SJCRH30 (cell line): ENCODE measurements around the gene RNF217. TPM values are rescaled to one million over a fixed set of nuclear protein-coding genes. Genes with fewer than 3 reads are reported as not detected.
A peak's percentile ranks its signal among the peaks of the same experiment; 100 is the strongest.
"Not testable (repeated sequence)": the region's sequence is repeated elsewhere in the genome, so short reads cannot be mapped to it uniquely, and the experiment has no call there.

Experiments used
- DNase-seq, 2 experiments: peaks; one replicate each; pipeline ENCODE4 v3.0.0-alpha.2; 2015 to 2020
- H3K27ac ChIP-seq: fragments of 250-450 bp; sonication (Bioruptor Pico); 2 replicates; pipeline ENCODE4 v1.5.1; 2020; ENCODE audit warnings: mild to moderate bottlenecking, moderate library complexity
- H3K27me3 ChIP-seq: fragments of 250-450 bp; sonication (Bioruptor Pico); 2 replicates; pipeline ENCODE4 v1.5.1; 2020; ENCODE audit warnings: mild to moderate bottlenecking, moderate library complexity
- H3K36me3 ChIP-seq: fragments of 250-450 bp; sonication (Bioruptor Pico); 2 replicates; pipeline ENCODE4 v1.5.1; 2020; ENCODE audit warnings: mild to moderate bottlenecking, moderate library complexity
- H3K4me1 ChIP-seq: fragments of 250-450 bp; sonication (Bioruptor Pico); 2 replicates; pipeline ENCODE4 v1.5.1; 2020; ENCODE audit warnings: mild to moderate bottlenecking, moderate library complexity
- H3K4me3 ChIP-seq: fragments of 250-450 bp; sonication (Bioruptor Pico); 2 replicates; pipeline ENCODE4 v1.5.1; 2020; ENCODE audit warnings: mild to moderate bottlenecking, moderate library complexity
- H3K9me3 ChIP-seq: fragments of 250-450 bp; sonication (Bioruptor Pico); replicated peaks from 2 replicates; pipeline ENCODE4 v1.5.1; 2020; ENCODE audit warnings: mild to moderate bottlenecking, moderate library complexity
- total RNA-seq: library from RNA; depleted of rRNA; stranded (reverse); fragments of >200 nt; shearing (Covaris generic); gene quantifications from 2 replicates; pipeline ENCODE4 v1.2.3, GENCODE V29; 2014; rRNA removed

RNF217 gene
- total RNA-seq, result 11.5 and 16.0 TPM in 2 replicates

GRCh38 chr6:124961777-124962638 is at the start of gene RNF217:
TSS of gene RNF217 (plus strand) at chr6:124962437. CDS start at chr6:124962545, 108 bp downstream.
- peak within 1 kb of the TSS; percentile 73 for H3K27ac ChIP-seq
- H3K36me3 ChIP-seq, result no peaks in the 10 kb centered on the region
- H3K27me3 ChIP-seq, result no peaks in the 10 kb centered on the region
- peak; percentile 66 to 71 for DNase-seq
- peaks cover 15% of the 10 kb centered on the region for H3K4me1 ChIP-seq
- peak within 1 kb of the TSS; percentile 93 for H3K4me3 ChIP-seq
- H3K9me3 ChIP-seq, result no peaks in the 10 kb centered on the region

- Histone ChIP-seq H3K9me3 (no peaks in the 10 kb centered on the region; the same call in 1 of the 2 replicates), H3K27me3 (no peaks in the 10 kb centered on the region), H3K27ac (no peak overlapping the region), H3K4me1 (no peaks in the 10 kb centered on the region), H3K36me3 (no peaks in the 10 kb centered on the region), H3K4me3 (no peak overlapping the region)
- DNase-seq, result no peak
These were observed 49.2 kb upstream of the RNF217 start for GRCh38 chr6:124913056-124913455.

GRCh38 chr6:124917769-124918168 is 44.5 kb upstream of the RNF217 start:
- Histone ChIP-seq H3K36me3 (no peaks in the 10 kb centered on the region), H3K9me3 (peaks cover 2% of the 10 kb centered on the region), H3K27me3 (no peaks in the 10 kb centered on the region), H3K27ac (no peak overlapping the region), H3K4me3 (no peak overlapping the region), H3K4me1 (no peaks in the 10 kb centered on the region)
- DNase-seq, result no peak

- not testable (repeated sequence) for H3K4me3 ChIP-seq, H3K36me3 ChIP-seq, H3K4me1 ChIP-seq, H3K27ac ChIP-seq, H3K27me3 ChIP-seq, H3K9me3 ChIP-seq, DNase-seq
These were observed 42.5 kb upstream of the RNF217 start for GRCh38 chr6:124919703-124920102.

GRCh38 chr6:124924333-124924759 is 37.9 kb upstream of the RNF217 start:
- DNase-seq, result peak in 1 of 2 experiments; percentile 48
- peaks cover 2% of the 10 kb centered on the region; the same call in 1 of the 2 replicates for H3K9me3 ChIP-seq
- H3K4me3 ChIP-seq, result no peak overlapping the region
- H3K27ac ChIP-seq, result no peak overlapping the region
- no peaks in the 10 kb centered on the region for H3K27me3 ChIP-seq
- no peaks in the 10 kb centered on the region for H3K36me3 ChIP-seq
- peaks cover 4% of the 10 kb centered on the region; the same call in 1 of the 2 replicates for H3K4me1 ChIP-seq

- Histone ChIP-seq H3K27me3 (no peaks in the 10 kb centered on the region), H3K9me3 (0 out of 2 replicates have a peak, but pooled peaks cover 2% of the 10 kb centered on the region), H3K27ac (no peak overlapping the region), H3K4me3 (no peak overlapping the region), H3K4me1 (peaks cover 4% of the 10 kb centered on the region; the same call in 1 of the 2 replicates), H3K36me3 (no peaks in the 10 kb centered on the region)
- no peak for DNase-seq
These were observed 35.8 kb upstream of the RNF217 start for GRCh38 chr6:124926435-124926834.

- Histone ChIP-seq H3K4me1 (peaks cover 4% of the 10 kb centered on the region; the same call in 1 of the 2 replicates), H3K36me3 (no peaks in the 10 kb centered on the region), H3K27ac (no peak overlapping the region), H3K9me3 (no peaks in the 10 kb centered on the region), H3K27me3 (no peaks in the 10 kb centered on the region), H3K4me3 (no peak overlapping the region)
- DNase-seq, result peak in 1 of 2 experiments; percentile 22
These were observed 34.4 kb upstream of the RNF217 start for GRCh38 chr6:124927806-124928205.

GRCh38 chr6:124928851-124929250 is 33.4 kb upstream of the RNF217 start:
- H3K27me3 ChIP-seq, result no peaks in the 10 kb centered on the region
- H3K36me3 ChIP-seq, result no peaks in the 10 kb centered on the region
- DNase-seq, result no peak
- H3K4me3 ChIP-seq, result no peak overlapping the region
- no peak overlapping the region for H3K27ac ChIP-seq
- no peaks in the 10 kb centered on the region for H3K9me3 ChIP-seq
- peaks cover 4% of the 10 kb centered on the region; the same call in 1 of the 2 replicates for H3K4me1 ChIP-seq

- Histone ChIP-seq H3K9me3 (no peaks in the 10 kb centered on the region), H3K36me3 (no peaks in the 10 kb centered on the region), H3K27ac (no peak overlapping the region), H3K27me3 (no peaks in the 10 kb centered on the region), H3K4me1 (no peaks in the 10 kb centered on the region), H3K4me3 (no peak overlapping the region)
- DNase-seq, result no peak
These were observed 24.6 kb upstream of the RNF217 start for GRCh38 chr6:124937645-124938044.

GRCh38 chr6:124941259-124941658 is 21.0 kb upstream of the RNF217 start:
- DNase-seq, result no peak
- Histone ChIP-seq H3K4me3 (no peak overlapping the region), H3K36me3 (no peaks in the 10 kb centered on the region), H3K4me1 (no peaks in the 10 kb centered on the region; the same call in 1 of the 2 replicates), H3K9me3 (no peaks in the 10 kb centered on the region), H3K27ac (no peak overlapping the region), H3K27me3 (no peaks in the 10 kb centered on the region)

DNA sequence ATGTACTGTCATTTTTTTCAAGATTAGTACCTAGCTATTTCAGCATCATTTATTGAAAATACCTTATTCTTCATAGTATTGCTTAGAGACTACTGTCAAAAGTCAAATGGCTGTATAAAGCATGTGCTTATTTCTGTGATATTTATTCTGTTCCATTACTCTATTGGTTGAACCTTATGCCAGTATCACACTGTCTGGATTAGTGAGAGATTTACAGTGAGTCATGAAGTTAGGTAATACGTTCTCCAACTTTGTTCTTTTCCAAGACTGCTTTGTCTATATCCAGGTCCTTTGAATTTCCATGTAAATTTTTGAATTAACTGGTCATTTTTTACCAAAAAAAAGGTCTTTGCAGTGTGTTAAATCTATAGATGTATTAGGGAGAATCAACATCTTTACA is 18.6 kb upstream of the RNF217 start:
- no peak overlapping the region for H3K4me3 ChIP-seq
- no peaks in the 10 kb centered on the region for H3K9me3 ChIP-seq
- no peaks in the 10 kb centered on the region for H3K36me3 ChIP-seq
- H3K4me1 ChIP-seq, result no peaks in the 10 kb centered on the region; the same call in 1 of the 2 replicates
- no peak for DNase-seq
- no peaks in the 10 kb centered on the region for H3K27me3 ChIP-seq
- H3K27ac ChIP-seq, result no peak overlapping the region

- Histone ChIP-seq H3K9me3 (no peaks in the 10 kb centered on the region), H3K4me1 (no peaks in the 10 kb centered on the region; the same call in 1 of the 2 replicates), H3K4me3 (no peak overlapping the region), H3K27ac (no peak overlapping the region), H3K36me3 (no peaks in the 10 kb centered on the region), H3K27me3 (no peaks in the 10 kb centered on the region)
- no peak for DNase-seq
These were observed 14.2 kb upstream of the RNF217 start for GRCh38 chr6:124947971-124948451.

DNA sequence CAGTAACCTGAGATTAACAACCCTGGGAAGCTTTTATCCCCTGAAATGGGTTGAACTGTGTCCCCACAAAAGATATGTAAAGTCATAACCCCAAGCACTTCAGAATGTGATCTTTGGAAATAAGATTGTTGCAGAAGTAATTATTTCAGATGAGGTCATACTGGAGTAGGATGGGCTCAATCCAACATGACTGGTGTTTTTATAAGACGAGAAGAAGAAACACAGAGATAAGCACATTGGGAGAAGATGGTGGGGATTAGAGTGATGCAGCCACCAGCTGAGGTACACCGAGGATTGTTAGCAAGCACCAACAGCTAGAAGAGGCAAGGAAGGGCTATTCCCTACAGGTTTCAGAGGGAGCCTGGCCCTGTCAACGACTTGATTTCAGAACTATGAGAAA is 12.5 kb upstream of the RNF217 start:
- Histone ChIP-seq H3K36me3 (no peaks in the 10 kb centered on the region), H3K4me3 (no peak overlapping the region), H3K4me1 (peaks cover 6% of the 10 kb centered on the region)

GRCh38 chr6:124953808-124954207 is 8.4 kb upstream of the RNF217 start:
- peaks cover 17% of the 10 kb centered on the region; the same call in 1 of the 2 replicates for H3K4me1 ChIP-seq
- no peaks in the 10 kb centered on the region for H3K9me3 ChIP-seq
- H3K27ac ChIP-seq, result no peak overlapping the region
- no peak for DNase-seq
- no peaks in the 10 kb centered on the region for H3K36me3 ChIP-seq
- H3K27me3 ChIP-seq, result no peaks in the 10 kb centered on the region
- no peak overlapping the region for H3K4me3 ChIP-seq

More for the DNA sequence above, 12.5 kb upstream of the RNF217 start:
- no peaks in the 10 kb centered on the region for H3K9me3 ChIP-seq
- no peaks in the 10 kb centered on the region for H3K27me3 ChIP-seq
- no peak for DNase-seq
- no peak overlapping the region for H3K27ac ChIP-seq

DNA sequence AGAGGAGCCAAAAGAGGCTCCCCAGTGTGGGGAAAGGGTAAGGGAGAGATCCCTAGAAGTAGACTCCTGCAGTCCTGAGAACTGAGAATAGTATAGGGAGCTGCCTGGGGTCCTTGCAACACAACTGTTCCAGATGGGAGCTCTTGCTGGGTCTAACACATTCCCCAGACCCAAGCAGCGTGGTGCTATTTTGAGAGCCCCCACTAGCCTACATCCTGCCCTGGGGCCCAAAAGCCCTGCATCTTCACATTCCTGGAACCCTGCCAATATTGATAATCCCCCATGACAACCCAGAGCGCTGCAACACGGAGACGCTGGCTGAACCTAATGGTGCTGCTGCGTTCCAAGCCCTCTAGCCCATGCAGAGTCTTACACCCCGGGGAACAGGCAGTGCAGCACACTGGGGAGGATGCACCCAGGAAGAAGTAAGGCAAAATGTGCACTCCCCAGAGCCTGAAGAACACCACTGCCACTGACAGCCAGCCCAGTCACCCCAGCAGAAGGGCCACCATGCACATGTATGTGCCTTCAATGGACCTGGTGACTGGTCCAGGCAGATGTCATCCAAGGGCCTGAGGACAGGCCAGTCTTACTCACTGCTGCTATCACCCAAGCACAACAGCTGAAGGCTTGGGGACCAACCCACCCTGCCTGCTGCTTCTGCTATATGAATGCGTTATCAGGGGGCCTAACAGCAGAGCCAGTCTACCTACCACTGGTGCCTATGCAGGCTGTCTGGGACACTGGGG is 7.0 kb upstream of the RNF217 start:
- peak overlapping the region; percentile 59 for H3K27ac ChIP-seq
- H3K4me1 ChIP-seq, result peaks cover 17% of the 10 kb centered on the region; the same call in 1 of the 2 replicates
- no peaks in the 10 kb centered on the region for H3K9me3 ChIP-seq
- no peaks in the 10 kb centered on the region for H3K27me3 ChIP-seq
- peak; percentile 82 to 90 for DNase-seq
- H3K4me3 ChIP-seq, result peak overlapping the region; percentile 31
- no peaks in the 10 kb centered on the region for H3K36me3 ChIP-seq
